Stimulated activated CD4-positive, alpha-beta T cell treated with anti-CD3 and anti-CD28 coated beads, Interleukin-4, amount 100 ng/mL, for 48 hours (primary cell): ENCODE results near the gene KANSL1L.
A peak's percentile ranks its signal among the peaks of the same experiment; 100 is the strongest.
"Not testable (repeated sequence)": the region's sequence is repeated elsewhere in the genome, so short reads cannot be mapped to it uniquely, and the experiment has no call there.

ENCODE experiments used
- DNase-seq, 2 donors: peaks; one replicate each; pipeline ENCODE4 v3.0.0-alpha.2; 2020; ENCODE audit warnings: low read depth in 2 of 2

The KANSL1L gene

GRCh38 chr2:210171309-210172218 lies at the start of gene KANSL1L:
KANSL1L (minus strand) TSS chr2:210171409; CDS start chr2:210154582, 16,827 bp downstream.
- peak; percentile 96 for DNase-seq

- no peak for DNase-seq
These were observed 43.9 kb upstream of the KANSL1L start for GRCh38 chr2:210215120-210215519.

GRCh38 chr2:210210185-210210584 lies 39.0 kb upstream of the KANSL1L start:
- no peak for DNase-seq

- no peak for DNase-seq
These were observed 36.7 kb upstream of the KANSL1L start for GRCh38 chr2:210207929-210208328.

GRCh38 chr2:210203558-210203957 lies 32.3 kb upstream of the KANSL1L start:
- DNase-seq, result no peak

GRCh38 chr2:210203147-210203546 lies 31.9 kb upstream of the KANSL1L start:
- DNase-seq, result no peak

- DNase-seq, result no peak
These were observed 28.6 kb upstream of the KANSL1L start for GRCh38 chr2:210199854-210200253.

GRCh38 chr2:210199186-210199765 lies 28.1 kb upstream of the KANSL1L start:
- no peak for DNase-seq

- DNase-seq, result no peak
These were observed 27.1 kb upstream of the KANSL1L start for GRCh38 chr2:210198326-210198725.

GRCh38 chr2:210197720-210198119 lies 26.5 kb upstream of the KANSL1L start:
- no peak for DNase-seq

- no peak for DNase-seq
These were observed 24.1 kb upstream of the KANSL1L start for GRCh38 chr2:210195101-210195852.

- DNase-seq, result no peak
These were observed 19.1 kb upstream of the KANSL1L start for GRCh38 chr2:210190345-210190744.

GRCh38 chr2:210189452-210190138 lies 18.4 kb upstream of the KANSL1L start:
- no peak for DNase-seq

- DNase-seq, result no peak
These were observed 17.5 kb upstream of the KANSL1L start for GRCh38 chr2:210188755-210189154.

GRCh38 chr2:210188190-210188589 lies 17.0 kb upstream of the KANSL1L start:
- no peak for DNase-seq

- DNase-seq, result not testable (repeated sequence)
These were observed 12.7 kb upstream of the KANSL1L start for GRCh38 chr2:210183936-210184335.

- DNase-seq, result not testable (repeated sequence)
These were observed 10.4 kb upstream of the KANSL1L start for GRCh38 chr2:210181606-210182088.

- DNase-seq, result not testable (repeated sequence)
These were observed 9.9 kb upstream of the KANSL1L start for GRCh38 chr2:210181033-210181605.

- DNase-seq, result no peak
These were observed 9.3 kb upstream of the KANSL1L start for GRCh38 chr2:210180477-210180876.

- no peak for DNase-seq
These were observed 8.3 kb upstream of the KANSL1L start for GRCh38 chr2:210179351-210179990.

- no peak for DNase-seq
These were observed 6.6 kb upstream of the KANSL1L start for GRCh38 chr2:210177769-210178168.
